Bladder microvascular endothelial cell (primary cell): ENCODE data around the gene NOXRED1. TPM values are rescaled to one million over a fixed set of nuclear protein-coding genes. Genes with fewer than 3 reads are reported as not detected.

ENCODE experiments used
- total RNA-seq: library from RNA; depleted of rRNA; stranded (reverse); fragments of >200 nt; gene quantifications from 2 replicates; pipeline ENCODE4 v1.2.3, GENCODE V29; 2014

NOXRED1 gene, protein sequence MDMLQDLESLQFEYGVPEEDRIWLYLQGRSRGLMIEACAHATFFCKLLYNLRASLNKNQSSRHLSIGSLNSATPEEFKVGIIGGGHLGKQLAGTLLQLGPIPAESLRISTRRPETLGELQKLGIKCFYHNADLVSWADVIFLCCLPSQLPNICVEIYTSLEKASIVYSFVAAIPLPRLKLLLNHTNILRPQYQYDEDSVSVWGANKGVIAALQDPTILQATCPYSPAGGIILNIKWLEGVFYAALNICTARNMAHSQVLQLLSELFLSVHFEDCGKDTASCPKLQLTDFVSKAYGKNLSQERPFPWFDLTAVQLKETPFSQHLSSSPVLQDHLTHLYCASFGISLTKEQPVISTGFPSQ
- total RNA-seq, result 0.16 and 0.25 TPM in 2 replicates

DNA sequence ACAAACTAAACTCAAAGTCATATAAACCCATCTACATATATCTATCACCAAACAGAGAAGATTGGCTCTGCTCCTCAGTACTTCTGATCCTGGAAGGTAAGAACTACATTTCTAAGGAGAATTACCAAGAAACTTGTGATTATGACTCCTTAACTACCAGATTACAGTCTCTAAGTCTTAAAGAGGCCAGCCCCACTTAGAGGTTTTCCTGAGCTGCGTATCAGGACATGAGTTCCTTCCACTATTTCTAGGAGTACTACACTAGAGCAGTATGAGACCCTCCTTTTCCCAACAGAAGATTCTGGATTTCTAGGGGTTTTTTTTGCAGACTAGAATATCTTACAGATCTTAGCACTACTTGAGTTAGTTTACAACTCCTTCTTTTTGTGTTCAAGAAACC, at the start of gene NOXRED1:
Gene NOXRED1 (minus strand): TSS at position 101 of the 400 bp plus-strand sequence. CDS start 634 bp downstream, outside the sequence.

DNA sequence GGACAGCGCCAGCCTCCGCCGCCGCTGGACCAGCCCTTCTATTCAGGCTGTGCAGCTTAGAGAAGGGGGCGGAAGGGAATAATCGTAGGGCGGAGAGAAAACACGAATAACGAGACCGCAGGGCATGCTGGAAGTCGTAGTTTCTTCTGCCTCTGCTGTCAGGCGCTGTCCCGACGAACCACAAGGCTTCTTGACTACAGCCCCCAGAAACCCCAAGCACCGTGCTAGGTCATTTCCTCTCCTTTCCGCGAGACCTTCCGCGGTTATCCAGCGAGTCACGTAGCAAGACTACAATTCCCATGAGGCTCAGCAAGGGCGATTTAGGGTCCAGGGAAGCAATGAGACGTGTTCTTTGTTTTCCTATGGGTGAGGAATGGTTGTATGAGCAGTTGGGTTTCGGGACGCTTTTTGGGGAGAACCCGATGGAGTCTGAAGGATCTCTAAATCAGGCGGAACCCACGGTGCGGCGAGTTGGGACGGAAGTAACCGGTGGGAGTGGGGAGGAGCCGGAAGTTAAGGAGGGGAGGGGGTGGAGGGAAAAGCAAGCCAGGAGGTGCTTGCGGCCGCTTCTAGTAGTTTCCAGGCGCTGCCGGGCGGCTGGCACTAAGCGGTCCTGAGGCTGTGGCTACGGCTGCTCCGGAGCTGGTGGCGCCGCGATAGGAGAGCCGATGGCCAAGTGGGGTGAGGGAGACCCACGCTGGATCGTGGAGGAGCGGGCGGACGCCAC, 34.4 kb upstream of the NOXRED1 start, which contains the start of the genes AHSA1 and VIPAS39:
Gene AHSA1 (plus strand): TSS at position 572 of the 727 bp plus-strand sequence. CDS start 97 bp downstream, at position 669.
Gene VIPAS39 (minus strand): TSS at position 80 of the 727 bp plus-strand sequence. CDS start 3,499 bp downstream, outside the sequence.

DNA sequence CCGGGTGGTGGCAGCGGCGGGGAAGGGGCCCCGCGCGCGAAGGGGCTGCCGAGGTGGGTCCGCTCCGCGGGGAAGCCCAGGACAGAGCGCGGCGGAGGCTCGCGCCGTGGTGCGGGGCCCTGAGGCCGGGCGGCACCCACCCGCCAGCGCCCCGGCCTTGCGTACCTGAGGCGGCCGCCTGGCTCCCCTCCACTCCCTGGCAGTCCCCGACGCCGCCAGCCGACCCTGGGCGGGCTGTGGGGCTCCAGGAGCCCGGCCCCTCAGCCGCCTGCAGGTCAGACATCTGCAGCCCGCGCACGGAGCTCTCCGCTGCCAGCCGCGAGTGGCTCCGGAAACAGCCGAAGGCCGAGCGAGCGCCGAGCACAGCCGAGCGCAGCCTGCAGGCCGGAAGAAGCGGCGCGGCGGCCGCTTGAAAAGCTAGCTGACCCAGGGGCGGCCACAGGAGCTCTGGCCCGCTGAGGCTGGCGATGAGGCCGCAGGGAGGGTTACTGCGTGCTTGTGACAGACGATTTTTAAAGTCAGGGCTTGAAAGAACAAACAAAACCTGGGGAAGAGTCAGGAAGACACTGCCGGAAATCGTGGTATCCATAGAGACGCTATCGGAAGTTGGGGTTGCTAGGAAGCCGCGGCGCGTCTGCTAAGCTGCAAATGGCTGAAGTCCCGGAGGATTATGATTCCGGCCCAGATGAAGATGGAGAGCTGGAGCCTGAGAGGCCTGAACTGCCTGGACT, 46.4 kb downstream of the NOXRED1 start, which contains the start of the genes SAMD15 and TMED8:
Gene SAMD15 (plus strand): TSS at position 609 of the 731 bp plus-strand sequence. CDS start 40 bp downstream, at position 649.
Gene TMED8 (minus strand): TSS at position 324 of the 731 bp plus-strand sequence. CDS start 41 bp downstream, at position 283.

Other genes with a start within 250 kb of the NOXRED1 start
- 0.65 TPM in 1 of 2 replicates, not detected in the other for gene TMEM63C, start 241.7 kb downstream of the NOXRED1 start, total RNA-seq
- not detected in 2 replicates for gene NGB, start 152.3 kb downstream of the NOXRED1 start, total RNA-seq
- gene POMT2, start 102.6 kb downstream of the NOXRED1 start, total RNA-seq, result 6.5 and 10.6 TPM in 2 replicates
- 13.2 and 20.9 TPM in 2 replicates for gene GSTZ1, start 102.5 kb downstream of the NOXRED1 start, total RNA-seq
- 5.7 and 12.5 TPM in 2 replicates for gene TMED8, start 46.4 kb downstream of the NOXRED1 start, total RNA-seq
- gene SAMD15, start 46.1 kb downstream of the NOXRED1 start, total RNA-seq, result 0.38 and 0.49 TPM in 2 replicates
- 23.5 and 33.0 TPM in 2 replicates for gene VIPAS39, start 34.1 kb upstream of the NOXRED1 start, total RNA-seq
- gene AHSA1, start 34.6 kb upstream of the NOXRED1 start, total RNA-seq, result 96.2 and 129 TPM in 2 replicates
- 0.06 TPM in 1 of 2 replicates, not detected in the other for gene ISM2, start 75.3 kb upstream of the NOXRED1 start, total RNA-seq
- gene SPTLC2, start 193.1 kb upstream of the NOXRED1 start, total RNA-seq, result 55.7 and 92.6 TPM in 2 replicates